C1 segment of cervical spinal cord (tissue), 14 donors: ENCODE data around the gene GFRAL.
"Not testable (repeated sequence)": the region's sequence is repeated elsewhere in the genome, so short reads cannot be mapped to it uniquely, and the experiment has no call there.

Source experiments
- DNase-seq, 14 donors: peaks; one replicate each; lab custom pipeline; 2025; lab: John Stamatoyannopoulos, UW

GFRAL gene

GRCh38 chr6:55327169-55327568 is at the start of gene GFRAL:
Gene GFRAL (plus strand): TSS chr6:55327469. CDS start chr6:55327555, 86 bp downstream.
- no peak for DNase-seq

GRCh38 chr6:55277646-55278045 is 49.6 kb upstream of the GFRAL start:
- DNase-seq, result no peak

DNA sequence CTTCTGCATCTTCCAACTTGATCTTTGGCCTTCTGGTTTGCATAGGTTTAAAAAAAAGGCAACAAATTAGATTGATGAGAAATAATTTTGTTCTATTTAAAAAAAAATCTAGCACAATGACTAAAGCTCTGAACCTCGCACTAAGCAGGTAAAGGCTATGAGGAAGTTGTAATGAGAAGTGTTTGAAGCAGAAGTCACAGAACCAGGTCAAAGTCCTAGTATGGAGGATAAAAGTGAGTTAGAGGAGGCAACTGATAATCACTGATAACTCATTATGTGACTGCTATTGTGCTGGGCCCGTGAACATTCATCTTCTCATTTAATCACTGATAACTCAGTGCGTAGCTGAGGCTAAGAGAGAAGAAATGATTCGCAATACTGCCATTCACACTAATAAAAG is 46.1 kb upstream of the GFRAL start:
- DNase-seq, result no peak

- no peak for DNase-seq
Measured at GRCh38 chr6:55282115-55282514, 45.2 kb upstream of the GFRAL start.

DNA sequence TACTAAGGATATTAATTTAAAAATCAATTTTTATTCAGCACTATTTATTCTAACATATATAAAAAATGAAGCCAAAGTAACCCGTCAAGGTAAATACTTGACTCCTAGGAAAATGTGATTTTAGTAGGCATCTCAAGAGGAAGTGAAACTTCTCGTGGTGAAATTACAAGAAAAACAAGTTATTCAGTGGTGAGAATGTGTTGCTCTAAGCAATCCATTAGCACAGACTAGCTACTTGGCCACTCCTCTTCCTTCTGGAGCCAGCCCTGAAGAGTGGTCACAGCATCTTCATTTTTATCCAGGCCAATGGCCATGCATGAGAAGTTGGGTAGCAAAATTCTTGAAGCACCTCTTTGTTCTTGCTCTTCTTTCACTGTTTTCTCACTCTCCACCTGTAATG is 40.4 kb upstream of the GFRAL start:
- no peak for DNase-seq

- DNase-seq, result no peak
Measured at GRCh38 chr6:55290736-55291135, 36.5 kb upstream of the GFRAL start.

GRCh38 chr6:55293116-55293515 is 34.2 kb upstream of the GFRAL start:
- DNase-seq, result no peak

- not testable (repeated sequence) for DNase-seq
Measured at GRCh38 chr6:55297214-55297613, 30.1 kb upstream of the GFRAL start.

DNA sequence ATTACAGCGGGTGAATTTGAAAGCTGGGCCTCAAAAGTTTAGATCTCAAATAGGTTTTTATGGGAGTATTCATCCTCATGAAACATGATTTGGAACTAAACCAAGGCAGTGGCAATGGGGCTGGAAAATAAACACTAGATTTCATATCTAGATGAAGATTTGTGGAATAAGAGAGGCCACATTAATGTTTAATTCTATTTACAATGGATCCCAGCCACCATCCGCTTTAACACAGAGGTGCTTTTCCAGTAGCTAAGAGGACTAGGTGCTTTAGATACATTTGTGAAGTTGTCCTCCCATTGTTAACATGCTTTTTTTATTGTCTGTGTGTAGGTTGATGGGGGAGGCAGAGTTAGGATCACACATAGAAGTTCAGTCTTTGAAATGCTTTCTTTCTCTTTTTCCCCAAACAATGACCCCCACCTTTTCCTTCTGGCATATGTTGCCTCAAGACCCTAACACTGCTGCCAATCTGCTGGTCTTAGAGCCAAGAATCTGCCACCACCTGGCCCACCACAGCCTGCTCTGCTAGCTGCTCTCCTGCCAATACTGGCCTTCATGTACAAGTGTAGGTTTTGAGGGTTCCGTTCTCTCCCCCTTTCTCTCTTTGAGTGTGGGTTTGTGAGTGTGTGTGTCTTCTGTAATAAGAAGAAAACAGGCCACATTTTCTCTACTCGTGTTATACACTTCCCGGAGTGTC is 27.8 kb upstream of the GFRAL start:
- DNase-seq, result no peak

DNA sequence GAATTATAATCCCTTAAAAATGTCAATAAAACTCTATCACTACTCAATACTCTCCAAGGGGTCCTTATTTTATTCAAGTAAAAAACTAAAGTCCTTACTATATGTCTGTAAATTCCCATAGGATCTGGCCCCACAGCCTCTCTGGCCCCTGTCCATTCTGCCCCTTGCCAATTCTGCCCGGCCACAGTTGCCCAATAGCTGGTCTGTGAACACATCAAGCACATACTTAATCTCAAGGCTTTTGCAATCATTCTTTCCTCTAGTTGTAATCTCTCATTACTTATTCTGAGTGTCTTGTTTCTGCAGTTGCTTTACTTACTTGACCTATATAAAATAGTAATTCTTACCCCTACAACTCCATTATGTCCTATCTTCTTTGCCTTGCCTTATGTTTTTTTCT is 22.5 kb upstream of the GFRAL start:
- DNase-seq, result no peak

GRCh38 chr6:55319961-55320695 is 7.1 kb upstream of the GFRAL start:
- DNase-seq, result no peak

DNA sequence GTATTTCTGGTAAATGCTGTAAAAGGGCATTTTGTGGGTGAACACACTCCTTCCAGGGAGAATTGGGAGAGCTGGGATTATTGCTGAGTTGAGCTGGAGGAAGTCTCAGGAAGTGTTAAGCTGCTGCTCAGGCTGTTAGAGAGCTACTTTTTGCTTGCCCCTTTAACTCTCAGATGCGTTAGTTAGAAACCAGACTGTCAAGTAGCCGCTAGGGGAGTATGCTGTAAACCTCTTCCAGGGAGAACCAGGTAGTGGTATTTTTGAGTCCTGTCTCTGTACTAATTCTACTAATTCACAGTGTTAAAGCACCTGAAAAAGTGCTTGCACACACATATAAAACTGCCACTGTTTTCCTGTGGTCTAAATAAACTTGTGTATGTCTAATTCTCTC is 6.6 kb upstream of the GFRAL start:
- DNase-seq, result no peak

- DNase-seq, result no peak
Measured at GRCh38 chr6:55377150-55377549, 49.9 kb downstream of the GFRAL start.

DNA sequence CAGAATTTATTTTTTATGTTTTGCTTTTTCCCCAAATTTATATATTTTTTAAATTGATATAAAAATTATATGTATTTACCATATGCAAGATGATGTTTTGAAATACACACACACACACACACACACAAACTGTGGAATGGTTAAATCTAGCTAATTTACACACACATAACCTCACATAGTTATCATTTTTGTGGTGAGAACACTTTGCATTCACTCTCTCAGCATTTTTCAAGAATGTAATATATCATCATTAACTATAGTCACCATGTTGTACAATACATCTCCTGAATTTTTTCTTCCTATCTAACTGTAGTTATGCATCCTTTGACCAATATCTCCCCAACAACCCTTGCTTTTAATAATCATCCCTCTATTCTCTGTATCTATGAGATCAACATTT is 52.2 kb downstream of the GFRAL start:
- DNase-seq, result no peak

DNA sequence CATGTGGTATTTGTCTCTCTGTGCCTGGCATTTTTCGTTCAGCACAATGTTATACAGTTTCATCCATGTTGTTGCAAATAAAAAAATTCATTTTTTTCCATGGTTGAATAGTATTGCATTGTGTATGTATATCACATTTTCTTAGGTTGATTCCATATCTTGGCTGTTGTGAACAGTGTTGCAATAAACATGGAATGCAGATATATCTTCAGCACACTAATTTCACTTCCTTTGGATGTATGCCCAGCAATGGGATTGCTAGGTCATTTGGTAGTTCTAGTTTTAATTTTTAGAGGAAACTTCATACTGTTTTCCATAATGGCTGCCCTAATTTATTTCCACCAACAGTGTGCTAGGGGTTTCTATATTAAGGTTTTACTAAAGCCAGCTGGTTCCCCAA is 52.6 kb downstream of the GFRAL start:
- DNase-seq, result no peak

- no peak for DNase-seq
Measured at GRCh38 chr6:55388211-55388610, 60.9 kb downstream of the GFRAL start.

DNA sequence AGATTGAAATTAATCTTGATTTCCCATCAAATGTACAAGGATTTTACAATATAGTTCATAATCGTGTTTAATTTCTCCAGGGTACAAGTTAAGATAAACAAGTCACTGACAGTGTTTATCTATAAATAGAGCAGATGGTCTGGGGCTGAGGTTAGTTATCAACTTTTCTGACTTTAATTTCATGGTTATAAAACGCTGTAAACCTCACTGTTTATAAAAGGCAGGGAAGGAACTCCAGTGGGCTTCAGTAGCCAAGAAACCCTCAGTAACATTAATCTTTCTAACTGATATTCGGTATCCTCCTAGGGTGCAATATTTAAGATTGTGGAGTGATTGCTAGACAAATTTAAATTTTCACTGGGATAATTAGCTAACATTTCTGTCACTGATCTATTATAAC is 68.6 kb downstream of the GFRAL start:
- DNase-seq, result no peak

GRCh38 chr6:55397986-55398385 is 70.7 kb downstream of the GFRAL start:
- DNase-seq, result no peak

GRCh38 chr6:55399351-55399750 is 72.1 kb downstream of the GFRAL start:
- DNase-seq, result no peak

DNA sequence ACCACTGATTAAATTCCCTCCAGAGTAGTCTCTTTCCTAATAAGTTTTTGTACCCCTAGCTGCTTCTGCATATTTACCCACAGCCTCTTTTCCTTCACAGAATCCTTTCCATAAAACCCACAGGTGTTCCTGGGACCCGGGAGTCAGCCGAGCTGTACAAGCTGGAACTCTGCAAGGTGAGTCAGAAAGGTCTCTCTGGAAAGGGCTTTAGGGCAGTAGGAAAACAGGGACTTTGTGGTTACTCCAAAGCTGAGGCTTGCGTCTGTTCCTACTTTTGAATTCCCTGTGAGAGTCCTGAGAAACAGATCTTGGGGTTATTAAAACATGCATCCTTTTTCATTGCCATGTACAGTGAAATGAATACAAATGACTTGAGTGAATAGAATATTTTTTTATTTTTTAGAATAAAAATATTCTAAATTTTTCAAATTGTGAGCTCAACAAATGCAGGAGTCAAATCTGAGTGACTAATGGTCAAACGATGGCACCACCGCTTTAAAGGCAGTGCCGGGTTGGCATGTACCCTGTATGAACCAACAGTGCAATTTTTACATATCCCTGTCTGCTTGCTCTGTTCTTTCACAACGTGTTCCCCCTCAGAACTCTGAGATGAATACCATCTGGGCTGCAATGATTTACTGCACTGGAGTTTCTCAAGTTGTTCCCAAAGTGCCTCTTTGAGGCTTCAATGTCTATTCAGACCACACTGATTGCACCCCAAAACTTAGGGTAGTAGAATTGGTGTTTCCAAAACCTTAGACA is 78.4 kb downstream of the GFRAL start:
- no peak for DNase-seq

- DNase-seq, result no peak
Measured at GRCh38 chr6:55410674-55411073, 83.4 kb downstream of the GFRAL start.

GRCh38 chr6:55423933-55424332 is 96.7 kb downstream of the GFRAL start:
- no peak for DNase-seq
